Ishikawa (cell line): Measurements from ENCODE around the gene TMPRSS2.

ENCODE experiments used
- CEBPB ChIP-seq: IDR thresholded peaks from 2 replicates; pipeline ENCODE4 v1.6.1; 2012
- CREB1 ChIP-seq: IDR thresholded peaks from 2 replicates; pipeline ENCODE4 v1.6.1; 2012; ENCODE audit warnings: low read depth
- EGR1 ChIP-seq: IDR thresholded peaks from 2 replicates; pipeline ENCODE4 v1.6.1; 2012
- EP300 ChIP-seq: IDR thresholded peaks from 2 replicates; pipeline ENCODE4 v1.6.1; 2012; ENCODE audit warnings: borderline replicate concordance
- FOXM1 ChIP-seq: IDR thresholded peaks from 2 replicates; pipeline ENCODE4 v1.6.1; 2012; ENCODE audit warnings: low read depth, borderline replicate concordance
- NFIC ChIP-seq: IDR thresholded peaks from 2 replicates; pipeline ENCODE4 v1.6.1; 2012
- RAD21 ChIP-seq: IDR thresholded peaks from 2 replicates; pipeline ENCODE4 v1.6.1; 2012; ENCODE audit warnings: low read depth
- TAF1 ChIP-seq: IDR thresholded peaks from 2 replicates; pipeline ENCODE4 v1.6.1; 2012; ENCODE audit warnings: low read depth, mild to moderate bottlenecking
- TCF12 ChIP-seq: IDR thresholded peaks from 2 replicates; pipeline ENCODE4 v1.6.1; 2012; ENCODE audit warnings: low read depth
- TEAD4 ChIP-seq: IDR thresholded peaks from 2 replicates; pipeline ENCODE4 v1.6.1; 2012
- YY1 ChIP-seq: IDR thresholded peaks from 2 replicates; pipeline ENCODE4 v1.6.1; 2012; ENCODE audit warnings: low read depth
- ZBTB7A ChIP-seq: IDR thresholded peaks from 2 replicates; pipeline ENCODE4 v1.6.1; 2012; ENCODE audit warnings: low read depth
- TF ChIP-seq, protein P1 (sequence below): IDR thresholded peaks from 2 replicates; pipeline ENCODE4 v1.6.1; 2012; ENCODE audit warnings: low read depth, mild to moderate bottlenecking
- TF ChIP-seq, protein P2 (sequence below): IDR thresholded peaks from 2 replicates; pipeline ENCODE4 v1.6.1; 2012
- TF ChIP-seq, protein P3 (sequence below): IDR thresholded peaks from 2 replicates; pipeline ENCODE4 v1.6.1; 2012

Gene TMPRSS2

DNA sequence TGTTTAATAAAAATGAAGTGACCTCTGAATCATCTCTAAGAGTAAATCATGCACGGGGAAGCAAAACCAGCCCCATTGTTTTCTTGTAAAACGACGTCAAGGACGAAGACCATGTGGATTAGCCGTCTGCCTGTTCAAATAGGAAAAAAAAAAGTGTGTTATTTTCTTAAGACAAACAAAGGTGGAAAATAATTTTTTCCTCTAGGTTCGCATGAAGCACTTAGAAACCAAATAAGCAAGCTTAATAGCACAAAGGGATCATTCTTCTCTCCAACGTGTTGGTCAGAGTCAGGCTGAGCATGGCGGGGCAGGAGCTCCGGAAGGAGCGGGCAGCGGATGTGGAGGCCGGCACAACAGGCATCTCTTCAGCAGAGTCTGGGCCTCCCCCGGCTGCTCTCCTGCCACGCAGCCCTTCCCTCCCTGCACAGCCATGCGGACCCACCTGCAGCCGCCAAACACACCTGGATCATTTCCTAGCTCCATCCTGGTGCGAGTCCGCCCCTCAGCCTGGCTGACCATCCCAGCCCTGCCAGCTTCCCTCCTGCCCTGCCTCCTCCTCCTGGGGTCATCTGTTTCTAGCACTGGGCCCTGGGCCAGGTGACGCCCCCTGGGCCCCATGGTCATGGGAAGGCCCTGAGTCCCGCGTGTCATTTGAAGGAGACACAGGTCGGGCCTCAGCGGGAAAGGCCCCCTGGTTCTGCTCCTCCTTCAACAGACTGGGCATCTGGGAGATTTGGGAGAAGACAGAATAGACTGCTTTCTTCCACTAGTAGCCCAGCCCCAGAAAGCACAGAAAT, 41.7 kb downstream of the TMPRSS2 start:
- no peak for TF ChIP-seq EP300
- TF ChIP-seq, protein P1, sequence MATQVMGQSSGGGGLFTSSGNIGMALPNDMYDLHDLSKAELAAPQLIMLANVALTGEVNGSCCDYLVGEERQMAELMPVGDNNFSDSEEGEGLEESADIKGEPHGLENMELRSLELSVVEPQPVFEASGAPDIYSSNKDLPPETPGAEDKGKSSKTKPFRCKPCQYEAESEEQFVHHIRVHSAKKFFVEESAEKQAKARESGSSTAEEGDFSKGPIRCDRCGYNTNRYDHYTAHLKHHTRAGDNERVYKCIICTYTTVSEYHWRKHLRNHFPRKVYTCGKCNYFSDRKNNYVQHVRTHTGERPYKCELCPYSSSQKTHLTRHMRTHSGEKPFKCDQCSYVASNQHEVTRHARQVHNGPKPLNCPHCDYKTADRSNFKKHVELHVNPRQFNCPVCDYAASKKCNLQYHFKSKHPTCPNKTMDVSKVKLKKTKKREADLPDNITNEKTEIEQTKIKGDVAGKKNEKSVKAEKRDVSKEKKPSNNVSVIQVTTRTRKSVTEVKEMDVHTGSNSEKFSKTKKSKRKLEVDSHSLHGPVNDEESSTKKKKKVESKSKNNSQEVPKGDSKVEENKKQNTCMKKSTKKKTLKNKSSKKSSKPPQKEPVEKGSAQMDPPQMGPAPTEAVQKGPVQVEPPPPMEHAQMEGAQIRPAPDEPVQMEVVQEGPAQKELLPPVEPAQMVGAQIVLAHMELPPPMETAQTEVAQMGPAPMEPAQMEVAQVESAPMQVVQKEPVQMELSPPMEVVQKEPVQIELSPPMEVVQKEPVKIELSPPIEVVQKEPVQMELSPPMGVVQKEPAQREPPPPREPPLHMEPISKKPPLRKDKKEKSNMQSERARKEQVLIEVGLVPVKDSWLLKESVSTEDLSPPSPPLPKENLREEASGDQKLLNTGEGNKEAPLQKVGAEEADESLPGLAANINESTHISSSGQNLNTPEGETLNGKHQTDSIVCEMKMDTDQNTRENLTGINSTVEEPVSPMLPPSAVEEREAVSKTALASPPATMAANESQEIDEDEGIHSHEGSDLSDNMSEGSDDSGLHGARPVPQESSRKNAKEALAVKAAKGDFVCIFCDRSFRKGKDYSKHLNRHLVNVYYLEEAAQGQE: no peak

DNA sequence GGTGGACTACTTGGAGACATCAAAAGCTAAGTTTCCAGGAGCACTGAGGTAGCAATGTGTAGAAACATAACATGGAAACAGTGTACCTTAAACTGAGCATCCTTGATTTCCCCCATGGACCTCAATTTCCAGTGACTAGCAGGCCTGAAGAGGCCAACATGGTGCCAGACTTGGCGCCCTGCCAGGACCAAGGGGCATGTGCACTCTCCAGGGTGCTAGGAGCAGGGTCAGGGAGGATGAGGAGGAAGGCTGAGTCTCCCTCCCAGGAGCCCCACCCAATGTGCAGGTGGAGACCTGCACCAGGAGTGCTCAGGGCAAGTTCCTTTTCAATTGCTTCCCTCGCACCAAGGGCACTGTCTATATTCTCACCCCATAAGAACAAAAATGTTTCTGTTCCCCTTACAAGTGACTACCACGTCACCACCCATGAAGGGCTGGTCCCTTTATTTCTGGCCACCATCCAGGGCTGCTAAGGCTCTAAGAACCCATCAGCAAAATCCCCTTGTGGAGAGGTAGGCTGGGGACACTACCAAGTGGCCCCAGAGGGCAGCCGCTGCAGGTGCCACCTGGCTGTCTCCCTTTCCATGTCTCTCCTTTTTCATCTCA, 42.7 kb downstream of the TMPRSS2 start:
- TF ChIP-seq NFIC: peak; percentile 46; the same call in 1 of the 2 replicates
- TF ChIP-seq, protein P1: peak; percentile 42; the same call in 1 of the 2 replicates
- TF ChIP-seq TCF12: no peak

DNA sequence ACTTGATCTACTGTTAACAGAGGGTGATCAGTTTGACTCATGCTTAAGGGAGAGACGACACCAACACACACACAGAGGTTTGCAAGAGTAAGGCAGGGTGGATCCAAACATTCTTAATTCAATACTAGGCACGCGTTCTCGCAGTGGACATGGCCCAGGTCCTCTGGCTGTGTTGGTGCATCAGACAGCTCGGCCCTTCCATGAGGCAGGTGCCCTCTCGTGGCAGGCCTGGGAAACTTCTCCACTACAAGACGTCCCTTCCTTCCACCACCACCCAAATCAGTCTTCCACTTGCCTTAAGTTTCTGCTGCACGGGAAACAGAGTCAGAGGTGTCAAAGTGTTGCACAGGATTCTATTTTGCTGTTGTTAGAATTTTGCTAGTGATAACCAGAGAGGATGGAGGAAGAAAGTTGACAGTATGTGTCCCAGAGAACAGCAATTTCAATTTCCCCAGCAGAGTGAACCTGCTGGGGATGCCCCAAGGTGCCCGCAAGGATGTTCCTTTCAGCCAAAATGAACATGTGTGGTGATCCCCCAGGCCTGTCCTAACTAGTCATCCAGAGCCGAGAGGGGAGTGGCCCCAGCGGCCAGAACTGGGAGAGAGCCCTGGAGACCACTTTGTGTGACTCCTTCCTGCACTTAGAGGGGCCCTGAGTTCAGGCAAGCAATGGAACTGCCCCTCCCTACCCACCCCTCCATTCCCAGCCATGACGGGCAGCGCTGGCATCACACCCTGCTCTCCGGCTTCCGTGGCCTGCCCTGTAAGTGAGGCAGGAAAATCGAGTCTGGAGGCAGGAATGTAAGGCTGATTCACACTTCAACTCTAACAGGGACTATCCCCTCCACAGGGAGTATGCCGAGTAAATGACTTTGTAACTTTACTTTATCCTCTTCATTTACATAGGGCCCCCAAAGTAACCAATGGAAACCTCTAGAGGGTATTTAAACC, 47.1 kb downstream of the TMPRSS2 start:
- TF ChIP-seq EGR1 (no peak), FOXM1 (no peak), RAD21 (peak; percentile 88)

DNA sequence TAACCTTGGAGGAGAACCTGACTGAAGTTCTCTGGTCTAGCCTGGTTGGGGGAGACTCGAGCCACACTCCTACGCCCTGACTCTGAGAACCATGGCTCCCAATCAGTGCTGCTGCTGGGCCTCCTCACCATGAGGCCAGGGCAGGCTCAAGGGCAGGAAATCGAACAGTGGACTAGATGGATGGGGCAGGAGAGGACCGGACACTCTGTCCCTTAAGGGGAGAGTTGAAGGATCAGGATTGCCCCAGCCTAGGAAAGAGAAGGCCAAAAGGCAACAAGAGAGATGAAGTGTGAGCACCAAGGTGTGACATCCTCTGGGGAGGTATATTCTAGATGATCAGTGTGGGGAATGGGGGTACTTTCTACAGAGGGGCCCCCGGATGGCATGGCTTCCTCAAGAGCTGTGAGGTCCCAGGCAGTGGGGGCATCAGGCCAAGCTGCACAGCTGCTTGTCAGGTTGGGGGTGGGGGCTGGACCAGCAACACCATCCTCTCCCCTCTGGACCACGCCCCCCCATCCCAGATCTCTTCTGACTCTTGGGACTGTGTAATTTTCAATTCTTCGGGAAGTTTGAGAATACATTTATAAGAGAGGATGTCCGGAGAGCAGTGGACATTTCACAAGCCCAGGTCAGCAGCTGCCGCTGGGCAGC, 47.9 kb downstream of the TMPRSS2 start:
- TF ChIP-seq, protein P2, sequence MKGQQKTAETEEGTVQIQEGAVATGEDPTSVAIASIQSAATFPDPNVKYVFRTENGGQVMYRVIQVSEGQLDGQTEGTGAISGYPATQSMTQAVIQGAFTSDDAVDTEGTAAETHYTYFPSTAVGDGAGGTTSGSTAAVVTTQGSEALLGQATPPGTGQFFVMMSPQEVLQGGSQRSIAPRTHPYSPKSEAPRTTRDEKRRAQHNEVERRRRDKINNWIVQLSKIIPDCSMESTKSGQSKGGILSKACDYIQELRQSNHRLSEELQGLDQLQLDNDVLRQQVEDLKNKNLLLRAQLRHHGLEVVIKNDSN: no peak
- TF ChIP-seq EP300 (no peak), EGR1 (no peak), TAF1 (no peak), NFIC (no peak), ZBTB7A (no peak)

DNA sequence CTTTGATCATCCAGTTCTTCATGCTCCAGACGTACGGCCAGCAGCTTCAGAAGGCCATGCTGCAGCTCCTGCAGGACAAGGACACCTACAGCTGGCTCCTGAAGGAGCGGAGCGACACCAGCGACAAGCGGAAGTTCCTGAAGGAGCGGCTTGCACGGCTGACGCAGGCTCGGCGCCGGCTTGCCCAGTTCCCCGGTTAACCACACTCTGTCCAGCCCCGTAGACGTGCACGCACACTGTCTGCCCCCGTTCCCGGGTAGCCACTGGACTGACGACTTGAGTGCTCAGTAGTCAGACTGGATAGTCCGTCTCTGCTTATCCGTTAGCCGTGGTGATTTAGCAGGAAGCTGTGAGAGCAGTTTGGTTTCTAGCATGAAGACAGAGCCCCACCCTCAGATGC, 49.4 kb downstream of the TMPRSS2 start:
- TF ChIP-seq EP300 (no peak), EGR1 (no peak), TEAD4 (no peak), NFIC (no peak), CEBPB (no peak), TAF1 (no peak), YY1 (no peak), RAD21 (no peak), TCF12 (no peak), FOXM1 (no peak), ZBTB7A (no peak), CREB1 (no peak)
- TF ChIP-seq, protein P2: no peak
- TF ChIP-seq, protein P1: no peak
- TF ChIP-seq, protein P3, sequence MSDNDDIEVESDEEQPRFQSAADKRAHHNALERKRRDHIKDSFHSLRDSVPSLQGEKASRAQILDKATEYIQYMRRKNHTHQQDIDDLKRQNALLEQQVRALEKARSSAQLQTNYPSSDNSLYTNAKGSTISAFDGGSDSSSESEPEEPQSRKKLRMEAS: no peak
